Psoas muscle (tissue), 8 donors: ENCODE measurements around the gene PLEKHM2. TPM values are rescaled to one million over a fixed set of nuclear protein-coding genes. Genes with fewer than 3 reads are reported as not detected.

Source experiments
- ATAC-seq, 4 donors: fragments of 200-7000 bp; cut with Tn5 transposase; one replicate each; pipeline ENCODE4 v1.9.1; 2020; ENCODE audit warnings: moderate library complexity in 3 of 4, mild to moderate bottlenecking in 2 of 4
- DNase-seq, 2 donors: peaks; one replicate each; pipeline ENCODE4 v3.0.0-alpha.2; 2020
- H3K27ac ChIP-seq: fragments of 200-600 bp; one replicate; pipeline ENCODE4 v1.8.0; 2022
- H3K27me3 ChIP-seq, 3 donors: fragments of 200-600 bp in 1 of 3; one replicate each; pipeline versions ENCODE4 v1.6.1 to v1.8.0; 2013 to 2022; ENCODE audit warnings: low read length in 2 of 3, mild to moderate bottlenecking in 2 of 3, moderate library complexity in 1 of 3; ENCODE audit not compliant: insufficient read depth in 3 of 3
- H3K36me3 ChIP-seq, 2 donors: fragments of 200-600 bp in 1 of 2; one replicate each; pipeline versions ENCODE4 v1.6.1 to v1.8.0; 2013 to 2022; ENCODE audit warnings: low read depth in 1 of 2, mild to moderate bottlenecking in 1 of 2, moderate library complexity in 1 of 2; ENCODE audit not compliant: insufficient read depth in 1 of 2
- H3K4me1 ChIP-seq: fragments of 200-600 bp; one replicate; pipeline ENCODE4 v1.8.0; 2022
- H3K4me3 ChIP-seq: fragments of 200-600 bp; one replicate; pipeline ENCODE4 v1.8.0; 2022; ENCODE audit warnings: mild to moderate bottlenecking
- H3K9me3 ChIP-seq: fragments of 200-600 bp; one replicate; pipeline ENCODE4 v1.8.0; 2022
- WGBS, 3 donors: extraction: QIAGEN DNeasy Blood & Tissue Kit; methylation state at CpG; one replicate each; pipeline versions ENCODE4 v1.1.6 to v1.1.7; 2013; 5-methylcytosine and 5-hydroxymethylcytosine counted together
- intact Hi-C, 2 donors: fragments of 100-400 bp; cut with DNase I; formaldehyde crosslinking; loops; one replicate each; pipeline versions ENCODE4 v1.11.0 to v1.14.2; 2022
- polyA plus RNA-seq, 3 donors: library from polyadenylated mRNA; stranded (reverse); fragments of 200-250 nt; gene quantifications; one replicate each; pipeline ENCODE4 v1.2.3, GENCODE V29; 2013
- total RNA-seq, 4 donors: library from RNA; stranded (reverse); fragmentation: NEBNext Ultra II Directional in 2 of 4; extraction: Animal tissue kit (Norgen Biotek cat#: 25700) in 2 of 4; gene quantifications; one replicate each; pipeline versions ENCODE4 v1.2.1 to v1.2.4, GENCODE V29; 2021 to 2023
- TF ChIP-seq, protein P1 (sequence below): fragments of 200-600 bp; IDR thresholded peaks from one replicate; pipeline ENCODE4 v1.8.0; 2022; ENCODE audit warnings: antibody characterized with exemption
- donor health status: healthy with polysubstance abuse.
- donor health status: DM: no; HTN: no; CAD: no; lungs with moderate emphysema.
- donor health status: Bipolar disorder and iron deficiency.
- donor health status: healthy.
- donor health status: DM: yes; HTN: yes; CAD: no.
- donor health status: DM: no; HTN: no; CAD: no.
- donor health status: DM: no; HTN: no; CAD: no.
- donor health status: DM: yes; HTN: yes; CAD: no.

The PLEKHM2 gene
- total and polyA plus RNA-seq, 7 donors: 78.1 to 177 (median 148) TPM

DNA sequence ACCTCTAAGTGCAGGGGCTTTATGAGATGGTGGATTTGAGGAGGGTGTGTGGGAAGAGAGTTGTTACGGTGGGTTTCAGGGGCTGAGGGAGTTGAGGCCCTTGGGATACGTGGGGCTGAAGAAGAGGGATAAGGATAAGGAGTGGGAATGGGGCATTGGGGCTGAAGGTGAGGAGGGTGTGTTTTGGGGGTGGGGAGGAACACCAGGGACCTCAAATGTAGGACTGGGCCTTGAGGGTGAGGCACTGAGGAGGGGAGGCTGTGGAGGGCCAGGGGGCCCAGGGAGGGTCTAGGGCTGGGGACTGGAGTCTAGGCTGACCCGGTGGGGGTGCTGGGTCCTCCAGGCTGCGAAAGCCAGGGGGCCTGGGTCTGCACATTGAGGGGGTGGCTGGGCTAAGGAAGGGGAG is 1.2 kb upstream of the PLEKHM2 start:
- Histone ChIP-seq H3K9me3 (no peaks in the 10 kb centered on the region), H3K36me3 (peaks cover 0 to under 1% of the 10 kb centered on the region in 2 donors), H3K27ac (peak overlapping the region; percentile 96), H3K4me3 (peak overlapping the region; percentile 45), H3K27me3 (no peaks in the 10 kb centered on the region), H3K4me1 (peaks cover 37% of the 10 kb centered on the region)
- 85 to 90% (median 86%) methylated on average over 4 of the region's 4 CpGs for WGBS, 3 donors
- intact Hi-C loops: no loop called here
- DNase-seq (no peak), ATAC-seq (no peak)
- TF ChIP-seq, protein P1, sequence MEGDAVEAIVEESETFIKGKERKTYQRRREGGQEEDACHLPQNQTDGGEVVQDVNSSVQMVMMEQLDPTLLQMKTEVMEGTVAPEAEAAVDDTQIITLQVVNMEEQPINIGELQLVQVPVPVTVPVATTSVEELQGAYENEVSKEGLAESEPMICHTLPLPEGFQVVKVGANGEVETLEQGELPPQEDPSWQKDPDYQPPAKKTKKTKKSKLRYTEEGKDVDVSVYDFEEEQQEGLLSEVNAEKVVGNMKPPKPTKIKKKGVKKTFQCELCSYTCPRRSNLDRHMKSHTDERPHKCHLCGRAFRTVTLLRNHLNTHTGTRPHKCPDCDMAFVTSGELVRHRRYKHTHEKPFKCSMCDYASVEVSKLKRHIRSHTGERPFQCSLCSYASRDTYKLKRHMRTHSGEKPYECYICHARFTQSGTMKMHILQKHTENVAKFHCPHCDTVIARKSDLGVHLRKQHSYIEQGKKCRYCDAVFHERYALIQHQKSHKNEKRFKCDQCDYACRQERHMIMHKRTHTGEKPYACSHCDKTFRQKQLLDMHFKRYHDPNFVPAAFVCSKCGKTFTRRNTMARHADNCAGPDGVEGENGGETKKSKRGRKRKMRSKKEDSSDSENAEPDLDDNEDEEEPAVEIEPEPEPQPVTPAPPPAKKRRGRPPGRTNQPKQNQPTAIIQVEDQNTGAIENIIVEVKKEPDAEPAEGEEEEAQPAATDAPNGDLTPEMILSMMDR: no peak

DNA sequence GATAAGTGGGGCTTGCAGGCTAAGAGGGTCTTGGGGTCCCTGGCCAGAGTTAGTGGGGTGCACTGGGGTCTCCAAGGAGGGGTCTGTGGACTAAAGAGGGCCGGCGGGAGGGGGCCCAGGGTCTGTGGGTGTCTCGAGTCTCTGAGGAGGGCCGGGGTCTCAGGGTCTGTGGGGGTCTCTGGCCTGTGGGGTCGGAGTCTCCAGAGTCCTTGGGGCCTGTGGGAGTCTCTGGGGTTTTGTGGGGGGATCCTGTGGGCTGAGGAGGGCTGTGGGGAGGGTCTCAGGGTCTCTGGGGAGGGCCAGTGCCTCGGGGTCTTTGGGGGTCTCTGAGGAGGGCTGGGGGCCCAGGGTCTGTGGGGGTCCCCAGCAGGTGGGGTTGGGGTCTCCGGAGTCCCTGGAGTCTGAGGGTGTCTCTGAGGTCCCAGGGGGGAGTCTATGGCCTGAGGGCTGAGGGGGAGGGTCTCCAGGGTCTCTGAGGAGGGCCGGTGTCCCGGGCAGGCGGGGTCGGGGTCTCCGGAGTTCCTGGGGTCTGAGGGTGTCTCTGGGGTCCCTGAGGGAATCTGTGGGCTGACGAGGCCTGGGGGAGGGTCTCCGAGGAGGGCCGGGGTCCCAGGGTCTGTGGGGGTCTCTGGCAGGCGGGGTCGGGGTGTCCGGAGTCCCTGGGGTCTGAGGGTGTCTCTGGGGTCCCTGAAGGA is 628 bp upstream of the PLEKHM2 start:
- Histone ChIP-seq H3K9me3 (no peaks in the 10 kb centered on the region), H3K4me3 (peak overlapping the region; percentile 97), H3K36me3 (peaks cover 0 to 2% of the 10 kb centered on the region in 2 donors), H3K27me3 (no peaks in the 10 kb centered on the region), H3K27ac (peak overlapping the region; percentile 96), H3K4me1 (peaks cover 37% of the 10 kb centered on the region)
- TF ChIP-seq, protein P1: no peak
- ATAC-seq: no peak
- WGBS, 3 donors: 36 to 41% (median 41%) methylated on average over 17 to 18 of the region's 18 CpGs
- intact Hi-C loops: no loop called here
- DNase-seq: peak in 1 of 2 donors; percentile 51

DNA sequence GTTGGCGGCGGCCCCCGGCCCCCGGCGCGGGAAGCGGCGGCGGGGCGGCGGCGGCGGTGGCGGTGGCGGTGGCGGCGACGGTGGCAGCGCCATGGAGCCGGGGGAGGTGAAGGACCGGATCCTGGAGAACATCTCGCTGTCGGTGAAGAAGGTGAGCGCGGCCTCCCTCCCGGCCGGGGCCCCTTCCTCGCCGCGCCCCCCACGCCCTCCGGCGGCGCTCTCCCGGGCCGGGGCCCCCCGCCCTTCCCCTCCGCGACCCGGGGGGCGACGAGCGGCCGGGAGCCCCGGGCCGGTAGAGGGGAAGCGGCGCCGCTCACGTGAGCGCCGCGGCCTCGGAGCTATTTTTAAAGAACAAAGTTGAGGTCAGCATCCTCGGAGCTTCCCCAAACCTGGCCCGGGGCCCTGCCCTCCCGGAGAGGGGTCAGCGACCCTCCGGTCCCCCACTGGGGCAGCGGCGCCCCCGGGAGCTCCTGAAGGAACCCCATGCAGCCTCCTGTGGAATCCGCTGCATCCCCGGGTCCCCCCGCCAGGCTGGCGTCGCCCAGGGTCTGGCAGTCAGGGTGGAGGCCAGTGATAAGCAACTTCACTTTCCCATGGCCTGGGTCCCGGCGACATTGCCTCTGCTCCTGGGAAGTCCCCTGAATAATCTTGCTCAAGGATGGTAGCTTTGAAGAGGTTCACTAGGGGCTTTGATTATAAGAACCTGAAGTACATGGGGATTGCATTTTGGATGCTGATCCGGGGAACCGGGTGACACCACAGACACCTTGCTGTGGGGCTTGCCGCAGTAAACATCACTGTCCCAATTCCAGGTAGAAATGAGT is 560 bp downstream of the PLEKHM2 start:
- WGBS, 3 donors: 1 to 3% (median 1%) methylated on average over 16 to 69 of the region's 72 CpGs
- Histone ChIP-seq H3K27me3 (no peaks in the 10 kb centered on the region), H3K4me3 (peak overlapping the region; percentile 97), H3K9me3 (no peaks in the 10 kb centered on the region), H3K4me1 (peaks cover 37% of the 10 kb centered on the region), H3K36me3 (peaks cover 2 to 4% of the 10 kb centered on the region in 2 donors), H3K27ac (peak overlapping the region; percentile 96)
- intact Hi-C loops: no loop called here
- DNase-seq (peak; percentile 59 to 78), ATAC-seq (peak; percentile 15 to 47 (median 22))
- TF ChIP-seq, protein P1: no peak

- no peak for ATAC-seq
- no peaks in the 10 kb centered on the region for H3K27me3 ChIP-seq
- peaks cover 2 to 4% of the 10 kb centered on the region in 2 donors for H3K36me3 ChIP-seq
- H3K9me3 ChIP-seq: no peaks in the 10 kb centered on the region
- WGBS, 3 donors: 56 to 70% (median 60%) methylated on average over 4 of the region's 4 CpGs
- intact Hi-C loops: no loop called here
- no peak for DNase-seq
- H3K27ac ChIP-seq: peak overlapping the region; percentile 96
- peaks cover 32% of the 10 kb centered on the region for H3K4me1 ChIP-seq
- TF ChIP-seq, protein P1: no peak
- peak overlapping the region; percentile 97 for H3K4me3 ChIP-seq
Observed at GRCh38 chr1:15685820-15686219, 1.7 kb downstream of the PLEKHM2 start.
